ENCODE data around the gene HPCAL4.

- TF ChIP-seq POLR2AphosphoS5 (IDR thresholded peaks at IDR 0.05; ENCODE audit: low read depth, low read length) (no peak), TAF1 (IDR thresholded peaks at IDR 0.05; ENCODE audit: borderline replicate concordance, low read depth, low read length) (no peak), POLR2A (IDR thresholded peaks at IDR 0.05; ENCODE audit: low read depth, low read length) (no peak)
Measured at GRCh38 chr1:39722495-39722894, 31.3 kb upstream of the HPCAL4 start.
